Measurements from ENCODE around the gene TNP2. TPM values are rescaled to one million over a fixed set of nuclear protein-coding genes. Genes with fewer than 3 reads are reported as not detected.

The TNP2 gene
- total and polyA plus RNA-seq, 9 of the 15 experiments (the other 6 are each of a cell fraction or from before 2014, with no cell fraction given), result not detected

DNA sequence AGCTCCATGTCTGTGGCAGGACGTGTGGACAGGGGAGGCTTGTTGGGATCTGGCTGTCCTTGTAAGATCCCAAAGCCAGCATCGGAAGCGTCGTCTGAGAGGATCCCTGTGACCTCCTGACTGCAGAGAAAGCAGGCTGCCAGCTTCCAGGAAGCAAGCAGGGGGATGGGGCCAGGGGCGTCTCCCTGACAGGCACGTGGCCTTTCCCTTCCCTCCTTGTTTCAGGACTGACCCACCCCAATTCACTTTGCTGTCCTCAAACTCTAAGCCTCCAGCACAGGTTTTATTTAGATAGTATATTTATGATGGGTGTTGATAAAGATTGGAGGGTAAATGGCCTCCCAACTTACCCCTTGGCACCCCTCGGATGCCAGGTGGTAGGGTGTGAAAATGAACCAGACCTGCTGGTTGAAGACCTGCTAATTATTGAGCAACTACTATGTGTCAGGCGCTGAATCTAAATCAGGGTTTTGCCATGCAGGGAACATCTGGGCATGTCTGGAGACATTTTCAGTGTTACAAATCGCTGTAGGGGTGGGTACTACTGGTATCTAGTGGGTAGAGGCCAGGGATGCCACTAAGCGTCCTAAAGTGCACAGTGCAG is 37.7 kb downstream of the TNP2 start (continued):
- TF ChIP-seq GTF3C2 (IDR thresholded peaks at IDR 0.05; ENCODE audit: borderline replicate concordance, extremely low read depth, insufficient read length) (no peak), KLF6 (CRISPR knock-in tag; IDR thresholded peaks at IDR 0.05; ENCODE audit: borderline replicate concordance) (no peak), MBD1 (CRISPR knock-in tag; IDR thresholded peaks at IDR 0.05) (no peak), ATF6 (CRISPR knock-in tag; IDR thresholded peaks at IDR 0.05) (peak; percentile 31; the same call in 1 of the 2 replicates), PKNOX1 (IDR thresholded peaks at IDR 0.05) (peak; percentile 32; the same call in 1 of the 2 replicates), TCFL5 (CRISPR knock-in tag; conservative IDR thresholded peaks at IDR 0.05) (no peak), ZNF316 (IDR thresholded peaks at IDR 0.05) (no peak), ZNF583 (CRISPR knock-in tag; IDR thresholded peaks at IDR 0.05) (no peak), FOXO4 (CRISPR knock-in tag; IDR thresholded peaks at IDR 0.05) (no peak), KDM4B (IDR thresholded peaks at IDR 0.05; ENCODE audit: borderline replicate concordance in 2 of 2, low read depth in 1 of 2) (no peak), ZNF395 (CRISPR knock-in tag; IDR thresholded peaks at IDR 0.05) (peak; percentile 74; the same call in 1 of the 2 replicates)
- TF ChIP-seq, protein P1, sequence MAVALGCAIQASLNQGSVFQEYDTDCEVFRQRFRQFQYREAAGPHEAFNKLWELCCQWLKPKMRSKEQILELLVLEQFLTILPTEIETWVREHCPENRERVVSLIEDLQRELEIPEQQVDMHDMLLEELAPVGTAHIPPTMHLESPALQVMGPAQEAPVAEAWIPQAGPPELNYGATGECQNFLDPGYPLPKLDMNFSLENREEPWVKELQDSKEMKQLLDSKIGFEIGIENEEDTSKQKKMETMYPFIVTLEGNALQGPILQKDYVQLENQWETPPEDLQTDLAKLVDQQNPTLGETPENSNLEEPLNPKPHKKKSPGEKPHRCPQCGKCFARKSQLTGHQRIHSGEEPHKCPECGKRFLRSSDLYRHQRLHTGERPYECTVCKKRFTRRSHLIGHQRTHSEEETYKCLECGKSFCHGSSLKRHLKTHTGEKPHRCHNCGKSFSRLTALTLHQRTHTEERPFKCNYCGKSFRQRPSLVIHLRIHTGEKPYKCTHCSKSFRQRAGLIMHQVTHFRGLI (CRISPR knock-in tag; IDR thresholded peaks at IDR 0.05), result no peak

Measured in K562 (cell line).